Subcutaneous abdominal adipose tissue (tissue), 5 donors: ENCODE measurements around the gene DGAT2.

Experiments used
- H3K27ac ChIP-seq: one replicate; pipeline ENCODE4 v1.7.0; 2013; ENCODE audit warnings: low read depth, mild to moderate bottlenecking, inconsistent platforms, low read length, moderate library complexity
- H3K27me3 ChIP-seq, 5 donors: one replicate each; pipeline ENCODE4 v1.7.0; 2013; ENCODE audit warnings: low read length in 5 of 5, inconsistent platforms in 1 of 5; ENCODE audit not compliant: control insufficient read depth in 5 of 5, insufficient read depth in 4 of 5
- H3K36me3 ChIP-seq, 5 donors: one replicate each; pipeline ENCODE4 v1.7.0; 2013; ENCODE audit warnings: low read length in 5 of 5; ENCODE audit not compliant: control insufficient read depth in 5 of 5, insufficient read depth in 5 of 5
- H3K4me1 ChIP-seq, 5 donors: one replicate each; pipeline ENCODE4 v1.7.0; 2013; ENCODE audit warnings: low read length in 5 of 5, mild to moderate bottlenecking in 3 of 5, moderate library complexity in 1 of 5; ENCODE audit not compliant: control insufficient read depth in 5 of 5, insufficient read depth in 5 of 5
- H3K4me3 ChIP-seq, 5 donors: one replicate each; pipeline ENCODE4 v1.7.0; 2013; ENCODE audit warnings: low read length in 5 of 5, low read depth in 1 of 5
- H3K9ac ChIP-seq, 5 donors: one replicate each; pipeline ENCODE4 v1.7.0; 2013; ENCODE audit warnings: low read length in 5 of 5, mild to moderate bottlenecking in 4 of 5, moderate library complexity in 3 of 5
- H3K9me3 ChIP-seq, 5 donors: one replicate each; pipeline ENCODE4 v1.7.0; 2013; ENCODE audit warnings: low read length in 5 of 5; ENCODE audit not compliant: control insufficient read depth in 5 of 5
- donor health status: healthy.
- donor health status: healthy.
- donor health status: healthy.
- donor health status: healthy.
- donor health status: healthy.

Gene DGAT2

DNA sequence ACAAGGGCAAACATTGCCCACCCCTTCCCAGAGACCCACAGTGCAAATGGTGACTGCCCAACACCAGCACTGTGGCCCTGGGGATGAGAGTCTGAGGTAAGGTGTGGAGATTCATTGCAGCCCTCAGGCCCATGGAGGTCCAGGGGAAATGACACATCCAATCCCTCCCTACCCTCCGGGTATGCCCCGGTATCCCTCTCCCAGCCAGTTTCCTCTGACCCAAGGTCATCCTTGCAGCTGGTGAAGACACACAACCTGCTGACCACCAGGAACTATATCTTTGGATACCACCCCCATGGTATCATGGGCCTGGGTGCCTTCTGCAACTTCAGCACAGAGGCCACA lies 27.5 kb downstream of the DGAT2 start:
- Histone ChIP-seq H3K9me3 (no peaks in the 10 kb centered on the region), H3K27ac (peak overlapping the region; percentile 67), H3K9ac (no peak overlapping the region), H3K4me3 (no peak overlapping the region), H3K27me3 (no peaks in the 10 kb centered on the region), H3K4me1 (peaks cover 0 to 54% (median 40%) of the 10 kb centered on the region in 5 donors), H3K36me3 (peaks cover 0 to 84% (median 66%) of the 10 kb centered on the region in 5 donors)

DNA sequence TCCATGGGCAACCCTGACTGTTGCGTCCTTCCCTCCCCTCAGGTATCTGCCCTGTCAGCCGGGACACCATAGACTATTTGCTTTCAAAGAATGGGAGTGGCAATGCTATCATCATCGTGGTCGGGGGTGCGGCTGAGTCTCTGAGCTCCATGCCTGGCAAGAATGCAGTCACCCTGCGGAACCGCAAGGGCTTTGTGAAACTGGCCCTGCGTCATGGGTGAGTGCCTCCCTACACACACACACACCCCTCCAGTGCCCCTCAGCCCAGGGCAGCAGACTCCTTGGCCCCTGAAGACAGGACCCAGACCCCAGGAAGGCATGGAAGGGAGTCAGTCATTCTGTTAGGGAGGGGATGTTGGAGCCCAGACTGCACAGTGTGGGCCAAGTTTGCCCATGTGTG lies 28.5 kb downstream of the DGAT2 start:
- no peak overlapping the region for H3K9ac ChIP-seq
- H3K36me3 ChIP-seq = peaks cover 0 to 82% (median 67%) of the 10 kb centered on the region in 5 donors
- no peaks in the 10 kb centered on the region for H3K27me3 ChIP-seq
- H3K27ac ChIP-seq = peak overlapping the region; percentile 27
- H3K4me3 ChIP-seq = no peak overlapping the region
- no peaks in the 10 kb centered on the region for H3K9me3 ChIP-seq
- H3K4me1 ChIP-seq = peaks cover 0 to 55% (median 43%) of the 10 kb centered on the region in 5 donors

DNA sequence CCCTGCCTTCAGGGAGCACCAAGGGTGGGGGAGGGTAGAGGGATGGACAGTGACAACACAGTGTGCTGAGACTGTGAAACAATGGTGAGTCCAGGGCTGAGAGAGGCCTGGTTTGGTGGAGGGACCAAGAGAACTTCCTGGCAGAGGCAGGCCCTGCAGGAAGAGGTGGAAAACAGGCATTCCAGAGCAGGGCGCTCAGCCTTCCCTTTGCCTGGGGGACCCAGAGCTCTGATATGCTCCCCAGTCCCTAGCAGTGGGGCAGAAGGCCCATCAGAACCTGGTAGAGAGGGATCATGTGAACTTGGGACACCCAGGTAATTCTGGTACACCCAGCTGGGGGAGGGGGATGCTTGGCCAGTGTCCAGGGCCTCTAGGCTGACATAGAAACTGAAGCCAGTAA lies 29.2 kb downstream of the DGAT2 start:
- H3K27me3 ChIP-seq = no peaks in the 10 kb centered on the region
- H3K27ac ChIP-seq = peak overlapping the region; percentile 27
- H3K9me3 ChIP-seq = no peaks in the 10 kb centered on the region
- H3K36me3 ChIP-seq = peaks cover 0 to 81% (median 67%) of the 10 kb centered on the region in 5 donors
- H3K9ac ChIP-seq = no peak overlapping the region
- peaks cover 0 to 55% (median 38%) of the 10 kb centered on the region in 5 donors for H3K4me1 ChIP-seq
- no peak overlapping the region for H3K4me3 ChIP-seq

DNA sequence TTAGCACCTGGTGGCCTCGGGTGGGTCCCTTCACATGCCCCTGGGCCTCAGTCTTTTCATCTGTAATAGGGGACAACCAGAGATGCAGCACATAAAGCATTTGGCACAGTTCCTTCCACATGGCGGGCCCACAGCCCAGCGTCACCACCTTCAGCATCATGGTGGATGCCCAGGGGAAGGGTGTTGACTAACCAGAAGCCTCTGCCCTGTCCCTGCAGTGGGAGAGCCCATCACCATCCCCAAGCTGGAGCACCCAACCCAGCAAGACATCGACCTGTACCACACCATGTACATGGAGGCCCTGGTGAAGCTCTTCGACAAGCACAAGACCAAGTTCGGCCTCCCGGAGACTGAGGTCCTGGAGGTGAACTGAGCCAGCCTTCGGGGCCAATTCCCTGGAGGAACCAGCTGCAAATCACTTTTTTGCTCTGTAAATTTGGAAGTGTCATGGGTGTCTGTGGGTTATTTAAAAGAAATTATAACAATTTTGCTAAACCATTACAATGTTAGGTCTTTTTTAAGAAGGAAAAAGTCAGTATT lies 31.6 kb downstream of the DGAT2 start:
- H3K4me1 ChIP-seq = peaks cover 2 to 42% (median 26%) of the 10 kb centered on the region in 5 donors
- no peak overlapping the region for H3K27ac ChIP-seq
- H3K36me3 ChIP-seq = peaks cover 0 to 72% (median 57%) of the 10 kb centered on the region in 5 donors
- H3K27me3 ChIP-seq = no peaks in the 10 kb centered on the region
- no peak overlapping the region for H3K4me3 ChIP-seq
- no peaks in the 10 kb centered on the region for H3K9me3 ChIP-seq
- H3K9ac ChIP-seq = no peak overlapping the region

DNA sequence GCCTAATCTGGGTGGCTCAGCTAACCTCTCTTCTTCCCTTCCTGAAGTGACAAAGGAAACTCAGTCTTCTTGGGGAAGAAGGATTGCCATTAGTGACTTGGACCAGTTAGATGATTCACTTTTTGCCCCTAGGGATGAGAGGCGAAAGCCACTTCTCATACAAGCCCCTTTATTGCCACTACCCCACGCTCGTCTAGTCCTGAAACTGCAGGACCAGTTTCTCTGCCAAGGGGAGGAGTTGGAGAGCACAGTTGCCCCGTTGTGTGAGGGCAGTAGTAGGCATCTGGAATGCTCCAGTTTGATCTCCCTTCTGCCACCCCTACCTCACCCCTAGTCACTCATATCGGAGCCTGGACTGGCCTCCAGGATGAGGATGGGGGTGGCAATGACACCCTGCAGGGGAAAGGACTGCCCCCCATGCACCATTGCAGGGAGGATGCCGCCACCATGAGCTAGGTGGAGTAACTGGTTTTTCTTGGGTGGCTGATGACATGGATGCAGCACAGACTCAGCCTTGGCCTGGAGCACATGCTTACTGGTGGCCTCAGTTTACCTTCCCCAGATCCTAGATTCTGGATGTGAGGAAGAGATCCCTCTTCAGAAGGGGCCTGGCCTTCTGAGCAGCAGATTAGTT lies 32.3 kb downstream of the DGAT2 start:
- Histone ChIP-seq H3K27ac (no peak overlapping the region), H3K4me1 (peaks cover 2 to 36% (median 26%) of the 10 kb centered on the region in 5 donors), H3K4me3 (no peak overlapping the region), H3K27me3 (no peaks in the 10 kb centered on the region), H3K9me3 (no peaks in the 10 kb centered on the region), H3K36me3 (peaks cover 0 to 66% (median 53%) of the 10 kb centered on the region in 5 donors), H3K9ac (no peak overlapping the region)

DNA sequence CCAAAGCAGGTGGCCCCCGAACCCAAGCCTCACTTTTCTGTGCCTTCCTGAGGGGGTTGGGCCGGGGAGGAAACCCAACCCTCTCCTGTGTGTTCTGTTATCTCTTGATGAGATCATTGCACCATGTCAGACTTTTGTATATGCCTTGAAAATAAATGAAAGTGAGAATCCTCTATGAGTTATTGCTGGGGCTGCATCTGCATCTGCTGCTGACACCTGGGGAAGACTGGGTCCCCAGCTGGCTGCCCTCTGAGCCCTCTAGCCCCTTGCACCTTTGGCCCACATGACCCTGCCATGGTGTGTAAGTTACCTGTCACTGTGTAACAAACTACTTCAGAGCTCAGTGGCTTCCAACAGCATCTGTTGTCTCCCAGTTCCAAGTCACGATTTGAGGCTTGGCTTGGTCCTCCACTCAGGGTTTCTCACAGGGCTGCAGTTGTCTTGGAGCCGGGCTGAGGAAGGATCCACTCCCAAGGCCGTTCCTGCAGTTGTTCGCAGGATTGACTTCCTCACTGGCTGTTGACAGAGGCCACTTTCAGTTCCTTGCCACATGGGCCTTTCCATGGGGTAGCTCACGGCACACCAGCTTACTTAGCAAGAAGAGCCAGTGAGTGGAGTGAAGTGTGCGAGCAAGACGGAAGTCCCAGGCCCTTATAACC lies 32.9 kb downstream of the DGAT2 start:
- H3K9me3 ChIP-seq = no peaks in the 10 kb centered on the region
- H3K4me3 ChIP-seq = no peak overlapping the region
- H3K36me3 ChIP-seq = peaks cover 0 to 60% (median 47%) of the 10 kb centered on the region in 5 donors
- H3K27ac ChIP-seq = peak overlapping the region; percentile 15
- H3K27me3 ChIP-seq = no peaks in the 10 kb centered on the region
- H3K4me1 ChIP-seq = peaks cover 2 to 30% (median 24%) of the 10 kb centered on the region in 5 donors
- H3K9ac ChIP-seq = no peak overlapping the region

DNA sequence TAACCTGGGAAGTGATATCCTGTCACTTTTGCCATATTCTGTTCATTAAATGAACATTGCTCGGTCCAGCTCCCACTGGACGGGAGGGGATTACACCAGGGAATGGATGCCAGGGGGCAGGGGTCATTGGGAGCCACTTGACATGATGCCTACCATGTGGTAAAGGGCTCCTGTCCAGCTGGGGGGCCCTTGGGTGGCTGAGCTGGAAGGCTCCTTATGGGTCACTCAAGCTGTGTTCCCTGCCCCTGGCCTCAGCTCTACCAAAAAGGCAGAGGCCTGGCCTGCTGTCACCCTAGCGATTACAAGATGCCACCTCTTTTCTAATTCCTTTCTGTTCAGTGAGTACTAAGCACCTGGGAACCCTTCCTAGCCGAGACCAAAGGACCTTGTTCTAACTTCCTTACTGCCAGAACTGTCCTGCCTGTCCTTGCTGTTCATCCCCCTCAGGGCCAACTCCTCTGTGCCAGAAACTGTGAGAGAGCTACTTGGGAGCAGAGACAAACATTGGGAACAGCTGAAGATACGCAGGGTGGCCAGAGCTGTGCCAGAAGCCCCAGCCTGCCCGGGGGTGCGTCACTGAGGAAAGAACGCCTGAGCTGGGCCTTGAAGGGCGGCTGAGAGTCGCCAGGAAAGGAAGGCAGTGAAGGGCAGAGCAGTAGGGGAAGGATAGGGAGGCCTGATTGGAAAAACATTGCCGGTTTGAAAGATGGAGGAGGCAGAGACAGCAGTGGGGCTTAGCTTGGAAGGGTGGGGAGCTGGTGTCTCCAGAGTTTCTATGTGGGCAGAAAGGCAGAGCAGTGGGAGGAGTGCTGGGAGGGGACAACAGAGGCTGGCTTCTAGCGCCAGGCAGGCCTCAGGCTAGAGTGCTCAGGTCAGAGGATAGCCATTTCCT lies 33.7 kb downstream of the DGAT2 start:
- Histone ChIP-seq H3K9ac (peak overlapping the region in 3 of 5 donors; percentile 13 to 26 (median 25)), H3K36me3 (peaks cover 0 to 52% (median 39%) of the 10 kb centered on the region in 5 donors), H3K27ac (peak overlapping the region; percentile 15), H3K4me3 (no peak overlapping the region), H3K27me3 (no peaks in the 10 kb centered on the region), H3K4me1 (peaks cover 2 to 27% (median 24%) of the 10 kb centered on the region in 5 donors), H3K9me3 (no peaks in the 10 kb centered on the region)

DNA sequence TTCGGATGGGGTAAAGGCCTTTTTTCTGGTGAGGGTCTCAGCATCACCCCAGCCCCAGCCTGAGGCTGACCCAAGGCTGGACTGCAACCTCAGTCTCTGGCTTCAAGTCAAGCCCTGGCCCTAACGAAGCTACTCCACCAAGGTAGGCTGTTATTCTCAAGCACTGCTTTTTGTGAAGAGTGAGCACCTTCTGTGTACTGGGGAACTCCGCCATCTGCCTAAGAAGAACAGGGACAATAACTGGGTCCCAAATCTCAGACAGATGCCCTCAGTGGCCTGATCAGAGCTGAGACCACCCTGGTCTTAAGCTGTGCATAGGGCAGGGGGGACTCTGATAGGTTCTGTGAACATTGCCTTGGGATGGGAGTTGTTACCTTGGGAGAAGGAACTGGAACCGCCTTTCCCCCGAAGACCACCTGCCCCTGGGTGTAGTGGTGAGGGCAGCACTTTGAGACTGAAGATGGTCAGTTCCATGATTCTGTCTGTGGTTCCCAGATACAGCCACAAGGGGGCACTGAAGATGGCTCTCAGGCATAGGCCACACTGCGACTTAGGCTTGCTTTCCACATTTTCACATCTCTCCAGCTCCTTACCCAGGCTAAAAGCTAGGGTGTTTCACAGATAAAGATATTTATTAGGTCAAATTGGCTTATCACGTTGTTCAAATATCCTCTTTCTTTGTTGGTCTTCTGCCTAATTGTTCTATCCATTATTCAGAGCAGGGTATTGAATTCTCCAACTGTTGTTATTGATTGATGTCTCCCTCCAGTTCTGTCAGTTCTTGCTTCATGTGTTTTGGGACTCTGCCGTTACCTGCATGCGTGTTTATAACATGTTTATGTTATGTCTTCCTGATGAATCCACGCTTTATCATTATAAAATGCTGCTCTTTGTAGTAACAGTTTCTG lies 34.6 kb downstream of the DGAT2 start:
- Histone ChIP-seq H3K4me3 (no peak overlapping the region), H3K9me3 (no peaks in the 10 kb centered on the region), H3K36me3 (peaks cover 0 to 43% (median 30%) of the 10 kb centered on the region in 5 donors), H3K9ac (peak overlapping the region in 3 of 5 donors; percentile 8 to 26 (median 25)), H3K27me3 (no peaks in the 10 kb centered on the region), H3K4me1 (peaks cover 2 to 26% (median 23%) of the 10 kb centered on the region in 5 donors), H3K27ac (peak overlapping the region; percentile 15)

DNA sequence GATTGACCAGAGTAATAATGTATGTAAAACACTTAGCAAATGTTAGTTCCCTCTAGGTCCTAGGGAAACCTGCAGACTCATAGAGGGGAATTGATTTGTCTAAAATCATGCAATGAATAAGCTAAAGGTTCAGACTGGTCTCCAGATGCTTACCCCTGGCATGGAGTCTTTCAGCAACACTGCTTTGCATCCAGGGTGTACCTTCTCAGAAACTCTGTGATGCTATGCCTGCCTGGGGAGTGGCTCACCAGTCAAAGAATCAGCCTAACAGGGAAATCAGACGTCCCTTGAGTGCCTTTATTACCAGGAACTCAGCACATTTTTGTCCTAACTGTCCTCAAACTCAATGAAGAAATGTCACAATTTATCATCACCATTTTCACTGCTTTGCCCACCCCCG lies 40.5 kb downstream of the DGAT2 start:
- Histone ChIP-seq H3K4me3 (no peak overlapping the region), H3K27ac (peak overlapping the region; percentile 26), H3K27me3 (no peaks in the 10 kb centered on the region), H3K4me1 (peaks cover 2 to 47% (median 43%) of the 10 kb centered on the region in 5 donors), H3K9me3 (no peaks in the 10 kb centered on the region), H3K9ac (no peak overlapping the region), H3K36me3 (no peaks in the 10 kb centered on the region)
